Liver (tissue), 9 donors: Measurements from ENCODE around the gene TRIM72. TPM values are rescaled to one million over a fixed set of nuclear protein-coding genes. Genes with fewer than 3 reads are reported as not detected.
"Not testable (repeated sequence)": the region's sequence is repeated elsewhere in the genome, so short reads cannot be mapped to it uniquely, and the experiment has no call there.

ENCODE experiments used
- DNase-seq: peaks from one replicate; pipeline ENCODE4 v3.0.0-alpha.2; 2017; ENCODE audit warnings: low spot score
- H3K27ac ChIP-seq, 2 donors: one replicate each; pipeline ENCODE4 v1.7.0; 2013; ENCODE audit warnings: inconsistent platforms in 2 of 2, low read length in 2 of 2, control low read depth in 1 of 2, low read depth in 1 of 2, mild to moderate bottlenecking in 1 of 2
- H3K27me3 ChIP-seq, 4 donors: one replicate each; pipeline versions ENCODE4 v1.6.1 to v1.7.0; 2013; ENCODE audit warnings: low read length in 3 of 4, inconsistent platforms in 1 of 4, mild to moderate bottlenecking in 1 of 4, moderate library complexity in 1 of 4; ENCODE audit not compliant: control insufficient read depth in 4 of 4, insufficient read depth in 4 of 4
- H3K36me3 ChIP-seq, 4 donors: one replicate each; pipeline versions ENCODE4 v1.6.1 to v1.7.0; 2013; ENCODE audit warnings: low read length in 3 of 4, mild to moderate bottlenecking in 3 of 4, low read depth in 1 of 4, moderate library complexity in 1 of 4; ENCODE audit not compliant: control insufficient read depth in 4 of 4, insufficient read depth in 3 of 4
- H3K4me1 ChIP-seq, 4 donors: one replicate each; pipeline versions ENCODE4 v1.6.1 to v1.7.0; 2013; ENCODE audit warnings: low read length in 3 of 4, mild to moderate bottlenecking in 3 of 4, moderate library complexity in 1 of 4; ENCODE audit not compliant: control insufficient read depth in 4 of 4, insufficient read depth in 4 of 4
- H3K4me3 ChIP-seq, 3 donors: one replicate each; pipeline versions ENCODE4 v1.6.1 to v1.7.0; 2013; ENCODE audit warnings: low read length in 3 of 3, control low read depth in 1 of 3, low read depth in 1 of 3, mild to moderate bottlenecking in 1 of 3
- H3K9ac ChIP-seq, 2 donors: one replicate each; pipeline ENCODE4 v1.7.0; 2013; ENCODE audit warnings: low read length in 2 of 2, mild to moderate bottlenecking in 2 of 2, moderate library complexity in 2 of 2, control low read depth in 1 of 2, low read depth in 1 of 2
- H3K9me3 ChIP-seq, 4 donors: one replicate each; pipeline versions ENCODE4 v1.6.1 to v1.7.0; 2013; ENCODE audit warnings: low read length in 3 of 4; ENCODE audit not compliant: control insufficient read depth in 4 of 4
- ATF3 ChIP-seq: IDR thresholded peaks from 2 replicates; pipeline ENCODE4 v1.6.1; 2016; ENCODE audit warnings: antibody characterized with exemption
- CTCF ChIP-seq: fragments of 150-350 bp; IDR thresholded peaks from 2 replicates; pipeline ENCODE4 v1.5.1; 2017; ENCODE audit warnings: improper control_type of control experiment, low read depth, low read length; ENCODE audit not compliant: missing input control
- FOXA1 ChIP-seq: IDR thresholded peaks from 2 replicates; pipeline ENCODE4 v1.6.1; 2016; ENCODE audit warnings: antibody characterized with exemption
- GABPA ChIP-seq, 2 donors: IDR thresholded peaks in 1 of 2; conservative IDR thresholded peaks in 1 of 2; 2 replicates each; pipeline ENCODE4 v1.6.1; 2016; ENCODE audit warnings: antibody characterized with exemption in 2 of 2, mild to moderate bottlenecking in 1 of 2, moderate library complexity in 1 of 2
- HNF4A ChIP-seq, 2 donors: conservative IDR thresholded peaks; 2 replicates each; pipeline ENCODE4 v1.6.1; 2016; ENCODE audit warnings: antibody characterized with exemption in 2 of 2, mild to moderate bottlenecking in 2 of 2
- JUND ChIP-seq, 2 donors: IDR thresholded peaks; 2 replicates each; pipeline ENCODE4 v1.6.1; 2016; ENCODE audit warnings: antibody characterized with exemption in 2 of 2
- MAX ChIP-seq: IDR thresholded peaks from 2 replicates; pipeline ENCODE4 v1.6.1; 2016; ENCODE audit warnings: antibody characterized with exemption
- NR2F2 ChIP-seq: IDR thresholded peaks from 2 replicates; pipeline ENCODE4 v1.6.1; 2016; ENCODE audit warnings: antibody characterized with exemption
- RAD21 ChIP-seq, 2 donors: IDR thresholded peaks; 2 replicates each; pipeline ENCODE4 v1.6.1; 2016; ENCODE audit warnings: antibody characterized with exemption in 2 of 2, mild to moderate bottlenecking in 2 of 2
- REST ChIP-seq: IDR thresholded peaks from 2 replicates; pipeline ENCODE4 v1.6.1; 2016; ENCODE audit warnings: antibody characterized with exemption, mild to moderate bottlenecking
- RXRA ChIP-seq, 2 donors: IDR thresholded peaks; 2 replicates each; pipeline ENCODE4 v1.6.1; 2017 to 2018; ENCODE audit warnings: antibody characterized with exemption in 2 of 2, mild to moderate bottlenecking in 1 of 2
- SP1 ChIP-seq: IDR thresholded peaks from 2 replicates; pipeline ENCODE4 v1.6.1; 2018; ENCODE audit warnings: antibody characterized with exemption, mild to moderate bottlenecking
- TAF1 ChIP-seq: conservative IDR thresholded peaks from 2 replicates; pipeline ENCODE4 v1.6.1; 2016; ENCODE audit warnings: antibody characterized with exemption, mild to moderate bottlenecking
- YY1 ChIP-seq: IDR thresholded peaks from 2 replicates; pipeline ENCODE4 v1.6.1; 2016; ENCODE audit warnings: antibody characterized with exemption, mild to moderate bottlenecking
- WGBS: extraction: QIAGEN DNeasy Blood & Tissue Kit; methylation state at CpG from one replicate; pipeline ENCODE4 v1.1.7; 2013; 5-methylcytosine and 5-hydroxymethylcytosine counted together
- polyA plus RNA-seq, 2 donors: library from polyadenylated mRNA; stranded (reverse) in 1 of 2; unstranded in 1 of 2; fragments of 200-250 nt in 1 of 2; fragments of >200 nt in 1 of 2; fragmentation: Nextera tagmentation in 1 of 2; extraction: Ambion mirVana in 1 of 2; gene quantifications; one replicate each; pipeline versions ENCODE4 v1.2.1 to v1.2.3, GENCODE V29; 2013 to 2015
- total RNA-seq, 2 donors: library from RNA; depleted of rRNA; stranded (reverse); fragments of >200 nt; gene quantifications; one replicate each; pipeline ENCODE4 v1.2.3, GENCODE V29; 2014
- TF ChIP-seq, protein P1 (sequence below): IDR thresholded peaks from 2 replicates; pipeline ENCODE4 v1.6.1; 2016; ENCODE audit warnings: antibody characterized with exemption
- donor health status: healthy.
- donor health status: healthy.
- donor health status: healthy.
- donor health status: healthy.
- donor health status: healthy.

The TRIM72 gene
- total and polyA plus RNA-seq, 4 donors = under 0.01 to 0.10 (median 0.02) TPM; not detected in 1

DNA sequence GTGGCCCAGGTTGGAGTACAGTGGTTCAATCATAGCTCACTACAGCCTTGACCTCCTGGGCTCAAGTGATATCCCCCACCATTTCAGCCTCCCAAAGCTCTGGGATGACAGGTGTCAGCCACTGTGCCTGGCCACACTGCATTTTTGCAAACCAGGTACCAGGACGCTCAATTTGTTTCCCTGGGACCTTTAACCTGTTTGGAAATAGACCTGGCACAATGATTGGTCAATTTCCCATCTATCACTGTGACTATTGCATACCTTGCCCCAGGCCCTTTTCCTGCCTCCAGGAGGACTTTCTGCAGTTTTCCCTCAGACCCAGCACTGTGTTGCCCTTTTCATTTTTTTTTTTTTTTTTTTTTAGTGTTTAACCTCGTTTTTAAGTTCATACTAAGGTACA, 45.1 kb upstream of the TRIM72 start (continued):
- no peak for TF ChIP-seq YY1

- not testable (repeated sequence) for H3K9me3 ChIP-seq, H3K27ac ChIP-seq
Measured at GRCh38 chr16:31170048-31170447, 43.9 kb upstream of the TRIM72 start.

GRCh38 chr16:31177136-31177535, 36.8 kb upstream of the TRIM72 start:
- Histone ChIP-seq H3K9ac (no peak overlapping the region), H3K4me1 (peaks cover 2 to 20% (median 18%) of the 10 kb centered on the region in 4 donors), H3K27me3 (no peaks in the 10 kb centered on the region), H3K4me3 (no peak overlapping the region), H3K27ac (no peak overlapping the region), H3K36me3 (no peaks in the 10 kb centered on the region), H3K9me3 (no peaks in the 10 kb centered on the region)
- WGBS = 62% methylated on average over 3 of the region's 3 CpGs
- no peak for DNase-seq
- no peak for TF ChIP-seq GABPA (IDR thresholded peaks at IDR 0.05 in 1 of 2, conservative IDR thresholded peaks at IDR 0.05 in 1 of 2)
- TF ChIP-seq MAX = no peak
- no peak for TF ChIP-seq TAF1
- no peak for TF ChIP-seq FOXA1
- no peak for TF ChIP-seq ATF3

More at GRCh38 chr16:31170048-31170447, 43.9 kb upstream of the TRIM72 start:
- H3K36me3 ChIP-seq, H3K4me3 ChIP-seq, H3K9ac ChIP-seq, H3K27me3 ChIP-seq, H3K4me1 ChIP-seq, DNase-seq: not testable (repeated sequence)
- no CpG with 5 or more reads among the region's 2 CpGs for whole genome bisulfite sequencing

DNA sequence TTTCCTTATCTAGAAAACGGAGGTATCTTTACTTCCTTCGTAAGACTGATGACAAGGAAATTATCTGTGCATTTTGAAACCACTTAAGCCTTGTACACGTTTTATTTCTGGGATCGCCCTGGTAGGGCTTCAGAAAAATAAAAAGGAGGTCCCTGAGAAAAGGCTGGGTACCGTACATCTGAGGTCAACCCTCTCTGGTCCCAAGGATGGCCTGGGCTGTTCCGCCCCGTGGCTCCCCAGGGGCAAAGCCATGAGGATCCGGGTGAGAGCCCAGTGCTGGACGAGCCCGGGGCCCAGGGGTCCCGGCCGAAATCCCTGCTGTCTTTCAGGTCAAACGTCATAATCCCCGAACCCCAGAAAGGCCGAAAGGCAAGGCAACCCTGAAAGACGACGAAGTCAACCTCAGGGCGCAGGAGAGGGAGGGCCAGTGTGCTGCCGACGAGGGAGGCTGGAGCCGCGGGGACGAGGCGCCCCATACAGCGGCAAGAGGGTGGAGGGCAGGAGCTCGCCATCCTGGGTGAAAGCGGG, 34.6 kb upstream of the TRIM72 start:
- H3K4me3 ChIP-seq = peak overlapping the region; percentile 82 to 90 (median 87)
- no peaks in the 10 kb centered on the region for H3K9me3 ChIP-seq
- H3K4me1 ChIP-seq = peaks cover 7 to 34% (median 27%) of the 10 kb centered on the region in 4 donors
- H3K9ac ChIP-seq = peak overlapping the region; percentile 66 to 75
- peaks cover 4 to 15% (median 12%) of the 10 kb centered on the region in 4 donors for H3K36me3 ChIP-seq
- H3K27me3 ChIP-seq = no peaks in the 10 kb centered on the region
- DNase-seq = no peak
- peak overlapping the region; percentile 93 to 98 for H3K27ac ChIP-seq
- 6% methylated on average over 27 of the region's 27 CpGs for WGBS
- TF ChIP-seq FOXA1 = no peak
- TF ChIP-seq RXRA (IDR thresholded peaks at IDR 0.05) = no peak
- TF ChIP-seq GABPA (IDR thresholded peaks at IDR 0.05 in 1 of 2, conservative IDR thresholded peaks at IDR 0.05 in 1 of 2) = no peak
- TF ChIP-seq CTCF = no peak
- TF ChIP-seq HNF4A (conservative IDR thresholded peaks at IDR 0.05) = no peak
- no peak for TF ChIP-seq RAD21 (IDR thresholded peaks at IDR 0.05)
- no peak for TF ChIP-seq REST
- TF ChIP-seq ATF3 = no peak
- no peak for TF ChIP-seq JUND (IDR thresholded peaks at IDR 0.05)
- TF ChIP-seq, protein P1, sequence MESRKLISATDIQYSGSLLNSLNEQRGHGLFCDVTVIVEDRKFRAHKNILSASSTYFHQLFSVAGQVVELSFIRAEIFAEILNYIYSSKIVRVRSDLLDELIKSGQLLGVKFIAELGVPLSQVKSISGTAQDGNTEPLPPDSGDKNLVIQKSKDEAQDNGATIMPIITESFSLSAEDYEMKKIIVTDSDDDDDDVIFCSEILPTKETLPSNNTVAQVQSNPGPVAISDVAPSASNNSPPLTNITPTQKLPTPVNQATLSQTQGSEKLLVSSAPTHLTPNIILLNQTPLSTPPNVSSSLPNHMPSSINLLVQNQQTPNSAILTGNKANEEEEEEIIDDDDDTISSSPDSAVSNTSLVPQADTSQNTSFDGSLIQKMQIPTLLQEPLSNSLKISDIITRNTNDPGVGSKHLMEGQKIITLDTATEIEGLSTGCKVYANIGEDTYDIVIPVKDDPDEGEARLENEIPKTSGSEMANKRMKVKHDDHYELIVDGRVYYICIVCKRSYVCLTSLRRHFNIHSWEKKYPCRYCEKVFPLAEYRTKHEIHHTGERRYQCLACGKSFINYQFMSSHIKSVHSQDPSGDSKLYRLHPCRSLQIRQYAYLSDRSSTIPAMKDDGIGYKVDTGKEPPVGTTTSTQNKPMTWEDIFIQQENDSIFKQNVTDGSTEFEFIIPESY = no peak
- no peak for TF ChIP-seq NR2F2
- no peak for TF ChIP-seq SP1
- TF ChIP-seq MAX = no peak
- no peak for TF ChIP-seq TAF1
